Activated CD4-positive, alpha-beta T cell treated with anti-CD3 and anti-CD28 coated beads, Interleukin-2, amount 50 U/mL, for 48 hours (primary cell): ENCODE data around the gene CHD8.
"Not testable (repeated sequence)": the region's sequence is repeated elsewhere in the genome, so short reads cannot be mapped to it uniquely, and the experiment has no call there.

Experiments used
- DNase-seq, 2 experiments: peaks; one replicate each; pipeline ENCODE4 v3.0.0-alpha.2; 2020

Gene CHD8

DNA sequence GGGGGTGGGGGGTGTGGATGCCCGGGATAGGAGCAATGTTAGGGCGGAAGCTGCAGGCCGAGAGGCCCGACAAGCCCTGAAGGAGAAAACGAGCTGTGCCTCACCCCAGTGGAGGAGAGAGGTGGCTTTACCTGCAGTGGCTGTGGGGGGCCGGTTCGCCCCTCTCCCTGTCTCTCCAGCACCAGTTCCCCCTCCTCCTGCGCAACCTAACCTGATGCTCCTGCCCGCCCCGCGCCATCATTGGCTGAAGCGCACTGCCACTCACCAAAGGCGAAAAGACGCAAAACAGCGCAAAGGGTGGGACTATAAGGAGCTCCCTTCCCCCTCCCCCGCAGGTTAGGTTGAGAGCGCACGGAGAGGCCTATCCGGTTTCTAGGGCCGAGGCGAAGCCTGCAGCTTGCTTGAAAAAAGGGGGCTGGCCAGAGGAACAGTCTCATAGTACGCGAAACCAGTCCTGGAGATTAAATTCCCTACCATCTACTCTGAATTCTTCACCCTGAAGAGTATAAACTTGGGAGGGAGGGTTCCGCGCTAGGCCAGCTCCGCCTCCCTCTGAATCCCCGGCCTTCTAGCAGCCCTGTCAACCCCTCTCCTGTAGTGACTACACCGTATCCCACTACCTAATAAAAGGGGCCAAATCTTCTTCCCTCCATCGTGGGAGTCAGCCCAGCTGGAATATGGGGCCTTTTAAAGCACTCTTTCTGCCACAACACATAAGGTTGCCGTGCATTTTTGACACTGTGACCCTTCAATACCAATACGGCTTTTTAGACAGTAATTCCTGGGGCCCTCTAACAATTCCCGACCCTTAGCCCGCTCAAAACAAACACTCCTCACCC is 18.6 kb downstream of the CHD8 start:
- DNase-seq = peak; percentile 100

DNA sequence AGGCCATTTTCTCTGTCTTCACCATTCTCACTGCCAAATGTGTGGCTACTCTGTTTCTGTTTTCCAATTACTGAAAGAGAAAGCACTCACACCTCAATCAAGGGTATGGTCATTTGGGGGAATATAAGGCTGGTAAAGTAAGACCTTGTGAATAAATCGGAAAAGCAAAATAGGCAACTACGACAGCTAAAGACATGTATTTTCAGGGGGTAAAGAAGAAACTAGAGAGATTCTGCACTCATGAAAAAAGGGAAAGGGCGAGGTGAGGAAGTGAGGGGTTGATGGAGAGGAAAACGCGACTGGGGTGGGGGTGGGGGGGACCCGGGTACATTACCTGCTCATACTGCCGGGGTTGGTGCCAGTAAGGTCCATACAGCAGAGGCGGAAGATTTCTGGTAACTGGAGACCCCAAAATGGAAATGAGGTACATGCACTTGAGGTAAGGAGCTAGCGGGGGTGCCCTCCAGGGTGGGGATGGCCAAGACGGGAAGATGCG is 19.3 kb downstream of the CHD8 start:
- DNase-seq = no peak

DNA sequence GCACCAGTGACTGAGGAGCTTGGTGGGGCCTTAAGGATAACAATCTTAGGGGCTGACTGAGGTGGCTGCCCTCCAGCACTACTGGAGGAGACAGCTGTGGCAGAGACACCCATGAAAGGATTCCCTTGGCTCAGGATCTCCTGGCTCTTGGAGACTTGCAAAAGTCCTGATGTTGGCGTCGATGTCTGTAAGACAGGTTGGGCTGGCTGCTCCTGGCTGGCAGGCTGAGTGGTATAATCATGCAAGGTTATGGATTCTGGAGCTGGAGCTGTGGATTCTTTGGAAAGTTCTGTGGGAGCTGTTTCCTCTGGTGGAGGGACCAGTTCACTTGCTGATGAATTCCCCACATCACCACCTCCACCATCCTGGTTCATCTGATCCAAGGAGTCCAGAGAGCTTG is 24.8 kb downstream of the CHD8 start:
- no peak for DNase-seq

DNA sequence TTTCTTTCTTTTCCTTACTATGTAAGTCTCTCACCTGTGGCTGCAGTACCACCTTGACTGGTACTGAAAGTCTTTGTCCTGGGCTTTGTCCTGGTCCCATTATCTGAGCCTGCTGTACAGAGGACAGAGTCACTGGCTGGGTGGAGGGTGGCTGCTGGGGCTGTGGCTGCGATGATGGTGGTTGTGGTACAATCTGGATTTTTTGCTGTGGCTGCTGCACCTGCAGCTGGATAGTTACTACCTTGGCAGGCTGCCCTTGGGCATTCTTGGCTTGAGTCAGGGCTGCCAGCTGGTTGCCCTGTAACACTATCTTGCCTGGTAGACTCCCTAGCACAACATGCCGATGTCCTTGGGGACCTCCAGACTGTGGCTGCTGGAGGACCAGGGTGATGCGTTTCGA is 27.0 kb downstream of the CHD8 start:
- no peak for DNase-seq

DNA sequence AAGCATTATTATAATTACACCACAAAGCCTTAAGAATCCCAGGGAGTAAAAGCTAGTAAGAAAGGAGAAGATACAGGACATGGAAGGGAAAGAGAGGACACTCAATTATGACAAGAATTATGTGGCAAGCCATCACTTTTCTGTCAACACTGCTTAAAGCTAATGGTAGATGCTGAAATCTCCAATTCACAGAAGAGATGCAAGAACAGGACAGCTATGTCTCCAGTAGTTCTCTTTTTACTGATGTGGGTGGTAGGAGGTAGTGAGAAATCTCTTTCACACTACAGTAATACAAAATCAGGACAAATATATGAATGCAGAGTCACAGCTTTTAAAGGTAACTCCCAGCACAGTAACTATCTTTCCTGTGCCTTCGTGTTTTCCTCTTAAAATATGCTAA is 29.2 kb downstream of the CHD8 start:
- DNase-seq = no peak

DNA sequence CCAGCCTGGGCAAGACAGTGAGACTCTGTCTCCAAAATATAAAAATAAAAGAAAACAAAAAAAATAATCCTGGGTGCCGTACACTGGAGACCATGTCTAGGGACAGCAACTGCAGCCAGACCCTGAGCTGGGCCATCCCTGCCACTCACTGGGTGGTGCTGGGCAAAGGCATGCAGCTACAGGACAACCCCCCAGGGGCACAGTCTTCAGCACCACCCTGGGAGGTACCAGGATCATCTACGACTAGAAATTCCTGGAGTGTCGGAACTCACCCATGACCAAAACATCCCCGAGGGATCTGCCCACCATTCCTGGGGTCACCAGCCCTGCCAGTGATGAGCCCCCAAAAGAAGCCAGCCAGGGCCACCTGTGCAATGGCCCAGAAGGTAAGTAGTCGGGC is 36.4 kb downstream of the CHD8 start:
- DNase-seq = no peak

DNA sequence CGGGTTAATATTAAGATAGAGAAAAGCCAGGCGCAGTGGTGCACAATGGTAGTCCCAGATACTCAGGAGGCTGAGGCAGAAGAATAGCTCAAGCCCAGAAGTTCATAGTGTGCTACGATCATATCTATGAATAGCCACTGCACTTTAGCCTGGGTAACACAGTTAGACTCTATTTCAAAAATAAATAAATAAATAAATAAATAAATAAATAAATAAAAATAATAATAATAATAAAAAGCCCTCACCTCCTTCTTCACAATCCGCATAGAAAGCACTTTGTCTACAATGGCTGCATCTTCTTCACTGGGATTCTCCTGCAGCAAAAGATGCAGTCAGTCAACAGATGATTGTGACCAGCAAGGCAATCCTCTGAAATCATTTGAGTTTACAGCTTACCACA is 40.6 kb downstream of the CHD8 start:
- no peak for DNase-seq

DNA sequence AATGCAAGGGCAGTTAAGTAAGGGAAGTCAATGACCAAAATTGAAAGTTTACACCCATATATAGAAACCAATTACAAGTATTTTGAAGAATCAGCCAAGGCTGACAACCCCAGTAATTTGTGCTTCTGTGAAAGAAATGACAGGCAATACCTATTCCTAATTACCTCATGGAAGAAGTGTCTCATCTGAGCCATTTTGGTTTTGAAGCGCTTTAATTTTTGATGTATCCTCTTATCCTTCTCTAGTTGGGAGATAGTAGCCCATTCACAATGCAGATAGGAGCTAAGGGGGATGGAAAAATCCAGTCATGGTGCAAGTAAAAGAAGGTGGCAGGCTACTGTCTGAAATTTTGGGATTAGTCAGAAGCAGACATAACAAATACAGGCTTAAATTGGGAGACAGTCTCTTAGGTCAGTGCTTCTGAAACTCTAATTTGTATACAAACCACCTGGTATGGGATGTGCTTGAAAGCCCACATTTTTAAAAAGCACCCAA is 41.7 kb downstream of the CHD8 start:
- no peak for DNase-seq

DNA sequence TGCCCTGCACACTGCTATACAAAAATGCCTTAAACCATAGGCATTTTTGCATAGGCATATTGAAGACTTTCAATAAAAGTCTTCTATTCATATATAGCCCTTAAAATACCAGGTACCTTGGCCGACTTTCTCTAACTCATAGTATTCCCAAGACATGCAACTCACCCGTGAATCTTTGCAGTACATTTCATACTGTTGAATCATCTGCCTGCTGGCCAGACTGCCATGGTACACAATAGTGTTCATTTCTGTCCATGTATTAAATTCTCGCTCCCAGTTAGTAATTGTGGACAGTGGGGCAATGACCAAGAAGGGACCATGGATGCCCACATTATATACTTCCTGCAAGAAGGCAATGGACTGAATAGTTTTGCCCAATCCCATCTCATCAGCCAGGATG is 47.8 kb downstream of the CHD8 start:
- DNase-seq = no peak

DNA sequence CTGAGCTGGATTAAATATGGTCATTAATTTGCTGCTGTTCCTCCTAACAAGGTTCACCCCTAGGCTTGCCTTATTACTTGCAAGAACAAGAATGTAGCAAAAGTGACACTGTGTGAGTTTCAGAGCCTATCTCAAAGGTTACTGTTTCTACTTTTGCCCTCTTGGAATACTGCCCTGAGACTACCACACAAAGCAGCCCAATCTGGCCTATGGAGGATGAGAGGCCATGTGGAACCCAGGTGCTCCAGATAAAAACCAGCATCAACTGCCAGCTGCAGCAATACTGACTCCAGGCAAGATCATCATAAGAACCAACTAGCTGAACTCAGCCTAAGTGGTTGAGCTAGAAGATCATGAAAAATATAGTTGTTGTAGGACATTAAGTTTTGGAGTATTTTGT is 49.7 kb downstream of the CHD8 start:
- DNase-seq = no peak

DNA sequence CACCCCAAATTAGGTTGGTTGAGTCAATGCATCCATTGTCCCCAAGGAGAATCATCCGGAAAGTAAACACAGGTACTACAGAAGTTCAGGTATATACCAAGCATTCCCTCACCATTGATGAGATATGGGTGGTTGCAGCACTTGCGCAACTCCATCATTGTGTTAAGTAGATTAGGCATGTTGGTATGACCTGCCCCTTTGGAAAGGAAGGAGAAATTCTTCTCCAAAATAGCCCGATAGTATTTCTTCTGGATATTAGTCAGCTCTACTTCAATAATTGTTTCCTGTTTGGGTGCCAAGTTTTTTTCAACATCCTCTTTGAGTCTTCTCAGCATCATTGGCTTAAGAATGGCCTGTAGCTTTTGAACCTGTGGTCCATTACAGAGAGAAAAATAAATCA is 50.8 kb downstream of the CHD8 start:
- DNase-seq = no peak

DNA sequence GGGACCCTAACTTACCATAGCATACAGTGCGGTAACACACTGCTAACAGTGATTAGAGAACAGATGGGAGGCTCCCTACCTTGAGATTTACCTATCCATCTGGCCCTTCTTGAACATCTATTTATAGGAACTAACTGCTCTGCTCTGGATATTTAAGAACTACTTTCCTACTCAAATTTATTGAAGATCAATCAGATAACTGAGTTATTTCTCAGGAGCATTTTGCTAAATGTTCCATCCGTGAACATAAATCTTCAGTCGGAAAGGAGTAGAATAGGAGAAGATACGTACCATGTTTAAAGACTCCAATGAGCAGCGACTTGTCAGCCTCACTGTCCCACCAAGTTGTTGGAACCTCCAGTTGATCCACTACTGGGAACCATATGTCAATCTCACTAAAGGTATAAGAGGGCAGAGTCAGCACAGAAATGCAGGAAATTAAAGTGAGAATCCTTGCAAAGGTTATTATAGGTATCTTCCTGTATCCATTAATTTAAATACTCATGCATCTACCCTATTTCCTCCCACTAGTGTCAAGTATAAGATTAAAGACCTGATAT is 56.5 kb downstream of the CHD8 start:
- no peak for DNase-seq

DNA sequence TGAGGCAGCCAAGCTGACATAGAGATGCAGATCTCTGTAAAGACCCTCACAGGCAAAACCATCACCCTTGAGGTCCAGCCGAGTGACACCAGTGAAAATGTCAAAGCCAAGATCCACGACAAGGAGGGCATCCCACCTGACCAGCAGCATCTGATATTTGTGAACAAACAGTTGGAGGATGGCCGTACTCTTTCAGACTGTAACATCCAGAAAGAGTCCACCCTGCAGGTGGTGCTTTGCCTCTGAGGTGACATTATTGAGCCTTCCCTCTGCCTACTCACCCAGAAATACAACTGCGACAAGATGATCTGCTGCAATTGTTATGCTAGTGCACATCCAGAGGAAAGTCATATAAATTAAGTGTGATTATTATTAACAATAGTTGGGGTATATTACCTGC is 57.0 kb downstream of the CHD8 start:
- DNase-seq = no peak

DNA sequence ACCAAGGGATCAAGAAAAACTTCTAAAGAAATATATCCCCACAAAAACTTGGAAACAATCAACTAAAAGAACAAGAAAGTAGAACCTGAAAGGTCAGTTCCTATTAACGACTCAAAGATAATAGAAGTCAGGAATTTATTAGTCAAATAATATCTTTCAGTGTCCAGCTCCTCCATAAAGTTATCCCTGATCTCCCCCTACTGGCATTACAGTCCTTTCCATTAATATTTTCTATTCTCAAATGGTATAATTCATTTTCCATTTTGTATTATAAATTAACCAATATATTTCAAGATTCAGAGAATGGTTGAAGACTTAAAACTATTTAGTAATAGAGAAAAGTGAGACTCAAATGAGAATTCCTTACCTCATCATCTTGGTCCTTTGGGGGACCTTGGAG is 60.5 kb downstream of the CHD8 start:
- no peak for DNase-seq

DNA sequence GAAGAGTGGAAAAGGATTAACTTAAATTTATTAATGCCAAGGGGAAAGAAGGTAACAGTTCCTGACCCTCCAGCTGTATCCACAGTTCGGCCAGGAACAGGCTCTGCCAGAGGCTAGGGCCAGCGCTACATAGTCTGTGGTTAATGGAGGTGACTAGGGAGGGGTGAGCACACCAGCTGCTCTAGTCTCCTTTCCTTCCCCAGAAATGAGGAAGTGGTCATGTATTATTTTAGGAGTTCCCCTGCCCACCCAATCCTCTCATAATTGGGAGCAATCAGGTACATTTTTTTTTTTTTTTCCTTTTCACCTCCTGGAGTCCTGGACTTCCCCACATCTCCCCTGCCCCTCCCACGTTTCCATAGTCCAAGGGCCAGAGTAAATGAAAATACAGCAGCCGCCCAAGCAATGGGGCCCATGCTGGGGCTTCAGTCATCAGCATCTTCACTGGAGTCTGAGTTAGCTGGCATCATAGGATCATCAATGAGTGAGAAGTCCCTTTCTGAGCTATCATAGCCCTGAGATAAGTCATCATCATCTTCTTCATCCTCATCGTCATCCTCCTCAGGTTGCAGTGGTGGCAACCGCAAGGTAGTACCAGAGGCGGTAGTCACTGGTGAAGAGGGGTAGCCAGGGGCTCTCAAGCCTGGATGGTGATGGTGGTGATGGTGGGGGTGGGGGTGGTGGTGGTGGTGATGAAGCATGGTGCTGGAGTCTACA is 70.6 kb downstream of the CHD8 start:
- no peak for DNase-seq

DNA sequence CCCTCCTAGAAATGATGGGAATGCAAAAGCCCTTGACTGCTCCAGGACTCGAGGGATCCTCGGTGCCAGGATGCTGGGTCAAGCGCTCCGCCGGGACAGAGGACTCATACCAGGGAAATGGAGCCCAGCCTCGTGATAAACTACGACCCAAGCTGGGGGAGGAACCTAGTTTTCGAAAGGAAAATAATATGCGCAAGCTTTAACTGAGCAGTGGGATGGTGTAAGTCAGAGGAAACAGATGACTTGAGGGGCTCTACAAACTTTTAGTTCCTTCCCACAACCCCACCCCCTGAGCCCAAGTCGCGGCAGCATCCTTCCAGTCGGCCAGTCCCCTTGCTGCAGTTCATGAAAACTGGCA is 71.5 kb downstream of the CHD8 start:
- DNase-seq = no peak

DNA sequence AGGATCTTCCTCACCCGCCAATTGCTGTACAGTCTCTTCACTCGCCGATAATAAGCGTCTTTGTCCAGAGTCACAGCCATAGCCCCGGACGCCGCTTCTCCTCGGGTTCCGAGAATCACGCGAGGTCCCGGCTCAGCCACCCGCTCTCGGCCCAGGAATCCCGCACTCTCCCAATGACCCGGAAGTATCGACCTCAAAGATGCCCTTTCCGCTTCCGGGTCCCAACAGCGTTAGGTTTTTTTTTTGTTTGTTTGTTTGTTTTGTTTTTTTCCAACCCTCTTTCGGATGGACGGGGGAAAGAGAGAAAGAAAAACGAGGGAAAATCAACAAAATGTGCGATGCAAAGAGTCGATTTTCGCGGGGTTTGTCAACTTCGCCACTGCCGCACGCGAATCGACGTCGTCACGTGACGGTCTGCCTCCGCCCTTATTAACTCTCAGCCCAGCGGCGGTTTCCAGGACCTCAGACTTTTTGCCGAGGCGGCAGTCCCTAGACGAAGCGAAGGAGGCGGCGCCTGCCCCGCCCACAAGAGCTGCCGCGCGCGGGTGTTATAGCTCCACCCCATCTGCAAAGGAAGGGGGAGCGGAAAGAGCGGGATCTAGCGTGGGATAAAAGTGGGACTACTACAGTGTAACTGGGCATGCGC is 72.0 kb downstream of the CHD8 start, which contains the start of gene SUPT16H:
Gene SUPT16H (minus strand): TSS at position 172 of the 646 bp plus-strand sequence. CDS start 92 bp downstream, at position 80.
- DNase-seq = peak; percentile 96 to 97

DNA sequence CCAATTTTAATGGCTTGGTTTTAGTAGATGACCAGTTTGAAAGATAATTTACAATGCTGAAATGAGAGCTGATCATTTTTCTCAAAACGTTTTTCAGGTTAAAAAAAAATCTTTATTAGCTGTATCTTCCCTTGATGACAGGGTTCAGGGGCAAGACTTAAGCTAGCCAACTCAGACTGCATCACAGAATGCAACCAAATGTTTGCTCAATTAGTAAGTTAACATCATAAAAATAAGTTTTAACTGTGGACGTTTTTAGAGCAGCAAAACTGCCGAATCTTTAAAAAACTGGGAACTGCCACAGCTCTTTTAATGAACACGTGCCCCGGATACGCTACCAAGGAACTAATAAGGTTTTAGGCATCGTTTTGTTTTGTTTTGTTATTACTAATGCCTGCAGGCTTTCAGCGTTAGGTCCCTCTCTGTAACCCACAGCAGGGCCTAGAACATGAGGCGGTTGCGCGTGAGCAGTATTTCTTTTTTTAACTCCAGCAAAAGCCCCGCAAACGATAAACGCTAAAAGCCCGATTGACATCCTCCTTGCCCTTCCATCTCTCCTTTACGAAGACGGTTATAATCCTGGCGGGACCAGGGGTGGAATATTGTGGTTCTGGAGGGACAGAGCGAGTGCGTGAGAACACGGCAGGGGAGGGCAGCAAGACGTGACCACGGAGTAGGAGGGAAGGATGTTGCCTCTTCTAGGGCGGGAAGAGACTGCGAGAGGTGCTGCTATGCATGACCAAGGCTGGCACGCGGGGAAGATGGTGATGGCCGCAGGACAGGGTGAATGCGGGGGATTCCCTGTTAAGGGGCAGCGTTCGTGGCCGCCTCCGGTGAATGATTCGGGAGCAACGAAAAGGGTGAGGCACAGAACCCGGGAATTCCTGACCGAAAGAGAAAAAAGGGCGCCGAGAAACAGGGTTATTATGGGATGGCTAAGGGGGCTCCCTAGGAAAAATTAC is 72.8 kb downstream of the CHD8 start:
- DNase-seq = peak; percentile 59 to 69

DNA sequence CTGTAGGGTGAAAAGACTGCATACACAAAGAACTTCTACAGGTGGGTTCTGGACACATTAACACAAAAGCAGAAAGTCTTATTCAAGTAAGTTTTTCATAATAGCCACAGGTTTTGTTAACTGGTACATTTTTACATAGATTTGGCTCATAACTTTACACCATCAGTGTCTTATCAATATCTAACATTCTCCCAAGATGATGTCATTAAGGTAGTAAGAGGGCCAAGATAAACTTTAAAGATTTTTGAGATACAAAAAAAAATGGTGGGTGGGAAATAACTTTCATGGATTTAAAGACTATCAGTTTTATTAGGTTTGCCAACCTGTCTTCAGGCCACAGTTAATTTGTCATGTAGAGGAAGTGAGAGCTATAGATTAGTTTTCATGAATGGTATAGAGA is 73.8 kb downstream of the CHD8 start:
- DNase-seq = no peak

DNA sequence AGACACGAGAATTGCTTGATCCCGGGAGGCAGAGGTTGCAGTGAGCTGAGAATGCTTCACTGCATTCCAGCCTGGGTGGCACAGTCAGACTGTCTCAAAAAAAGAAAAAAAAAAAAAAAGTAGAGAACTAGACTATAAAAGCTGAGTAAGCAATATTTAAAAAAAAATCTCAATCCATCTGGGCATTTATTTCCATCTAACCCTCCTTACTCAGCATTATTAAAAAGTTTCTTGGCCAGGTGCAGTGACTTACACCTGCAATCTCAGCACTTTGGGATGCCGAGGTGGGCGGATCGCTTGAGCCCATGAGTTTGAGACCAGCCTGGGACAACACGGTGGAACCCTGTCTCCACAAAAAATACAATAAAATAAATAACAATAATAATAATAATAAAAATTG is 76.6 kb downstream of the CHD8 start:
- no peak for DNase-seq

DNA sequence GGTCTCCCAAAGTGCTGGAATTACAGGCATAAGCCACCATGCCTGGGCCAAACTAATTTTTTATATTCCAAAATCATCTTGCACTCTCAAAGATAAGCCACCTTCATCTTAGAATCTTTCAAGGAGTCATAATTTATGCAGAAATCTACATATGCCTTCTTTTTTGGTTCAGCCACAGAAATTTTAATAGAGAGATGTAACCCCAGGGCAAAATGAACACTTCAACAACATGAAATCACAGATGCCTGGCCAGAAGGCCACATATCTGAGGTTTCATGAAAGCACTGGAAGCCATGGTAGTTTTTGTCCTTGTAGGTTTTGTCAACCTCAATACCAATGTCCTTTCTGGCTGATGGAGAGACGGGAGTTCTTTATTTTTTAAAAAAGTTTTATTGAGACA is 81.9 kb downstream of the CHD8 start:
- no peak for DNase-seq

DNA sequence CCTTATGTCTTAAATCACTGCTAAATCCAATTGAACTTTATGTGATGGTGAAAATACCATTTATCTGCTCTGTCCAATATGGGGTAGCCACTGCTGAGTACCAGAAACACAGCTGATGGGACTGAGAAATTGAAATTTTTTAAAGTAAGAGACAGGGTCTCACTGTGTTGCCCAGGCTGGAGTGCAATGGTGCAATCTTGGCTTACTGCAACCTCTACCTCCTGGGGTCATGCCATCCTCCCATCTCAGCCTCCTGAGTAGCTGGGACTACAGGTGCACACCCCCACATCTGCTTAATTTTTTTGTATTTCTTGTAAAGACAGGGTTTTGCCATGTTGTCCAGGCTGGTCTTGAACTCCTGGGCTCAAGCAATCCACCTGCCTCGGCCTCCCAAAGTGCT is 83.1 kb downstream of the CHD8 start:
- DNase-seq = not testable (repeated sequence)
